GM10266 (cell line): ENCODE measurements around the gene PANX1.

ENCODE experiments used
- DNase-seq: peaks from one replicate; pipeline ENCODE4 v3.0.0; 2012; ENCODE audit errors: extremely low spot score
- TF ChIP-seq, protein P1 (sequence below): IDR thresholded peaks from 2 replicates; pipeline ENCODE4 v1.5.1; 2012; ENCODE audit warnings: mild to moderate bottlenecking, low read depth; ENCODE audit not compliant: control insufficient read depth, insufficient read depth; ENCODE audit errors: missing control alignments

PANX1 gene

DNA sequence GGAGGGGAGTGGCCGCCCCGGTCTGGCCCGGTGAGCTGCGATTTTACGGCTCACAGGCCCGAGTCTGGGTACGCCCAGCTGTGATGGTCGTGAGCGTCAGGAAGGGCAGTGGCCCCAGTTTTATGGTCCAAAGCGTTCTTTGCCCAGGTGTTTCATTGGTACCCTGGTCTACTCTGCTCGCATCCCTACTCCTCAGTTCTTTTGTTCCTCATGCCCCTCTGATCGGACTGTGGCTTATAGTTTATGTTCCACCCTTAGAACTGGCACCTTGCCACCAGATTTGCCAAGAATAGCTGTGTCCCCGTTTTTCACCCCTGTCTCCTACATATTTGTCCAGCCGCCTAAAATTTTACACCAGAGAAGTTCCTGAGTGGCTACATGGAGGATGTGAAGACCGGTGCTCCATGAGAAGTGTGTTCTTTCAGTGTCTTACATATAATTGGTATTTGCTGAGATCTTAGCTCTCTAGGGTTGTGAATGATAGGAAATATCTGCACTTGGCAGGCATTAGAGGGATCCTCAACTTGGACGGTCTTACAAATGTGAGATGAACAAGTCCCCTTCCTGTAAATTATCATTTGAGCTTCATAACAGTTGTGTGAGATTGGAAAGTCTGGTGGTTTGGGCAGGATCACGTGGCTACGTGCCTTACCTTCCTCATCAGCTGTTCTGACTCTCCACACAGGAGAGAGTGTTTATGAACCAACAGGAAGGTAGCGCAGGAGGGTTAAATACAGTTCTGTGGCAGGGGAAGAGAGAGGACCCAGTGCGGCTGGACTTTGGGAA is 1.1 kb downstream of the PANX1 start:
- TF ChIP-seq, protein P1, sequence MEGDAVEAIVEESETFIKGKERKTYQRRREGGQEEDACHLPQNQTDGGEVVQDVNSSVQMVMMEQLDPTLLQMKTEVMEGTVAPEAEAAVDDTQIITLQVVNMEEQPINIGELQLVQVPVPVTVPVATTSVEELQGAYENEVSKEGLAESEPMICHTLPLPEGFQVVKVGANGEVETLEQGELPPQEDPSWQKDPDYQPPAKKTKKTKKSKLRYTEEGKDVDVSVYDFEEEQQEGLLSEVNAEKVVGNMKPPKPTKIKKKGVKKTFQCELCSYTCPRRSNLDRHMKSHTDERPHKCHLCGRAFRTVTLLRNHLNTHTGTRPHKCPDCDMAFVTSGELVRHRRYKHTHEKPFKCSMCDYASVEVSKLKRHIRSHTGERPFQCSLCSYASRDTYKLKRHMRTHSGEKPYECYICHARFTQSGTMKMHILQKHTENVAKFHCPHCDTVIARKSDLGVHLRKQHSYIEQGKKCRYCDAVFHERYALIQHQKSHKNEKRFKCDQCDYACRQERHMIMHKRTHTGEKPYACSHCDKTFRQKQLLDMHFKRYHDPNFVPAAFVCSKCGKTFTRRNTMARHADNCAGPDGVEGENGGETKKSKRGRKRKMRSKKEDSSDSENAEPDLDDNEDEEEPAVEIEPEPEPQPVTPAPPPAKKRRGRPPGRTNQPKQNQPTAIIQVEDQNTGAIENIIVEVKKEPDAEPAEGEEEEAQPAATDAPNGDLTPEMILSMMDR: no peak
- DNase-seq: no peak

DNA sequence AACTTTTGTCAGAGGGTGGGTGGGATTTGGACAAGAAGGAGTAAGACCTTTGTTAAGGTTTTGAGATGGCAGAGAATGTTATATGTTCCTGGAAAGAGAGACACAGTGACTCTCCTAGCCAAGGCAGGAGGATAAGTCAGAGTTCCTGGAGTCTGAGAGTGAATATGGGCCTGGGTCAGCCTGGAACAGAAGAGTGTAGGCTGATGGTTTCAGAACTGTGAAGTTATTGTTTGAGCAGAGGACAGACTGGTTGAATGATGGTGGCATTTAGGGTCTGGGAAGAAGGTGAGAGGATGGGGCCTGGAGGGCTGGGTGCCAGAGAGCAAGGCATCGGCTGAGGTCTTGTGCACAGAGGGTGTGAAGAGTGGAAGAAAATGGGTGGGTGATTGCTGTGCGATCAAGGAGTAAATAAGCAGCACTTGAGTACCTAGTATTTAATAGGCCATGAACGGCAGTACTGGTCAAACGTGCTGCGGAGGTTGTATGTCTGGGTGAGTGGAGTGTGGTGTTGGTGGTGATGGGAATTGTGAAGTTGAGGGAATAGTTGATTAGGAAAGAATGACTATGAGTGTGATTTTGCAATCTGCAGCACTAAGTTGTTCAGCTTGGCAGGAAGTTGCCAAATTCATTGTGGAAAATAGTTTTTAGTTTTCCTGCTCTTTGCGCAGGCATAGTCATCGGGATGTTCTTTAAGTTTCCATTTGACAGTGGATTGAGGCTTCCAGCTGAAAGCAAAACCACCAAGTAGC is 1.8 kb downstream of the PANX1 start:
- no peak for DNase-seq

DNA sequence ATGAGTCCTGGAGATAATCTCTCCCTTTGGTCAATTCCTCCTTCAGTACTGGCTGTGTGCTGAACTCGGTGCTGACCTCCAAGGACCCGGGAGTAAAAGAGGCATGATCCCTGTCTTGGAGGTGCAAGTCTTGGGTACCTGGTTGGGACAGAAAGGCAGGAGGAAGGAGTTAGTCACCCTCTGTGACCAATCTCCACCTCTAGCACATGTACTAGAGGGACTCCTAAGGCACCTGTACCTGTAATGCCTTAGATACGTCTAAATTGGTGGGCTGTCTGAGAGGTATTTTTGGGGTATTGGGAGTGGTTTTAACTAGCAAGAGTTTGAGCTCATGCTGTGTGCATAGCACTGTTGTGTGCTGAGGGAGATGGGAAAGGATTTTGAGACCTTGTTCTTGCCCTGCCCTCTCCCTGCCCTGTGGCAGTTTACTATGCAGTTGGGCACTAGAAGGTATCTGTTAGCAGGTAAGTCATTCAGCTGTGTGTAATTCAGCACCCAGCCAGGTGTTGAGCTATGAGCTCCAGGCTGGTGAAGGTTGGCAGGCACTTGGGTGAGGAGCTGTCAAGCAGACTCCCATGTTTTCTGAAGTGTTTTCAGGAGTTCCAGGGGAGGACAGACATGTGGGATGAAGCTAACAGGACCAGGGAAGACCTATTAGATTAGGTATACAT is 2.5 kb downstream of the PANX1 start:
- DNase-seq: no peak
- TF ChIP-seq, protein P1: no peak

More for the DNA sequence above, 1.8 kb downstream of the PANX1 start:
- TF ChIP-seq, protein P1: no peak

DNA sequence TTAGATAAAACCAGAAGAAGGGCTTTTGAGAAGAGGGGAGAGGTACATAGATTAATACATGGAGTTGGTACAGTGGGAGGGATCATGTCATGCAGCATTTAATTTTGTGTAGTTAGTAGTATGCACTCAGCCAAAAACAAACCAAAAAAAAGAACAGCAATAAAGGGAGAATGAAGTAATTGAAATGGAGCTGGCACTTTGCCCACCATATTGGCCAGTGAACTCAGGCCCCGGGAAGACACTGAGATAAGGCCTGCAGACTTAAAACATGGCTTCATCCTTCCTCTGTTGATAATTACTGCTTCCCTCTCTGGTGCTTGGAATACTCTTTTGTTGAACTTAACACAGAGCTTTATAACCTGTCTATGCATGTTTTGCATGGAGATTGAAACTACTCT is 3.1 kb downstream of the PANX1 start:
- DNase-seq: no peak
- TF ChIP-seq, protein P1: no peak

DNA sequence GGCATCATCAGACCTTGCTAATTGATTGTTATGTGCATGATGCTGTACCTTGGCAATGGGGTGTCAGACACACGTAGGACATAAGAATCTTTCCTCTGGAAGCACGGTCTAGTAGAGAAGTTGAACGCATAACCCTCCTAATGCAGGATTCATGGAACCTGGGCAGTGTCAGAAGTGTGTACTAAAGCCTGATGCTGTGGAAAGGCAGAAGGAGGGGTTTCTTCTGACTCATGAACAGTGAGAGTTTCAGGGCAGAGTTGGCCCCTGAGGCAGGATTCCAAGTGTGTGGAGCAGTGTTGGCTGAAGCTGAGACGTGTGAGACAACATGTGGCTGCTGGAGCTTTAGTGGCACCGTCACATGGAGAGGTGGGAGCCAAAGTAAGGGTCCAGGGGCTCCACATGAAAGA is 3.5 kb downstream of the PANX1 start:
- TF ChIP-seq, protein P1: no peak
- no peak for DNase-seq

DNA sequence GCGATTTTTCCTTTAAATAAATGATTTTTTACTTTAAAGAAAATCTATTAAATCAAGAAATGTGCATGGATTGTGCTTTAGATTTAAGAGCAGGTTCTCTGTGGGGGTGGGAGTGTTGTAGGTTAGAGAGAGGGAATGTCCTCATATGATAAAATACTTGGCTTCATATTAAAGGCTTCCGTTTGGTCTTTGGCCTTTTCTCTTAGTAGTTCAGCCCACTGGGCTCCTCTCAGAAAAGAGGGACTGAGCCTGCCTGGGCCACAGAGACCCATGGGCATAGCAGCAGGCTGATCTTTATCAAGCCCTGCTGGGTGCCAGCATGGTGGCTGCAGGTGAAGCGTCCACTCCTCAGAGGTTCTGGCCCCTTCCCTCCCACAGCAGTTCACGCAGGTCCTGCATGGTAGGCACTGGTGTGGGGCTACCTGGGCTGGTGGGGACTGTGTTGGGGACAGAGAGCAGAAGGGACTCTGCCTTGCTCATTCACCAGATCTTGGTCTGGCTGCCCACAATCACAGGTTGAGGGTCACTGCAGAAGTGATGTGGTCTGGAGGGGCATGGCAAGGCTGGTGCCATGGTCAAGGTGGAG is 4.3 kb downstream of the PANX1 start:
- DNase-seq: no peak

More for the DNA sequence above, 4.3 kb downstream of the PANX1 start:
- TF ChIP-seq, protein P1: no peak
